HG03060 (cell line): ENCODE results near the gene AGPAT1.
"Not testable (repeated sequence)": the region's sequence is repeated elsewhere in the genome, so short reads cannot be mapped to it uniquely, and the experiment has no call there.

Experiments used
- ATAC-seq: cut with Tn5 transposase; IDR thresholded peaks from one replicate; pipeline ENCODE4 v1.9.1; 2021; ENCODE audit warnings: low read depth, moderate number of reproducible peaks; ENCODE audit not compliant: unreplicated experiment

AGPAT1 gene

GRCh38 chr6:32187725-32188380 is 12.0 kb upstream of the AGPAT1 start:
- ATAC-seq: not testable (repeated sequence)

- no peak for ATAC-seq
Observed at GRCh38 chr6:32187009-32187709, 11.3 kb upstream of the AGPAT1 start.

DNA sequence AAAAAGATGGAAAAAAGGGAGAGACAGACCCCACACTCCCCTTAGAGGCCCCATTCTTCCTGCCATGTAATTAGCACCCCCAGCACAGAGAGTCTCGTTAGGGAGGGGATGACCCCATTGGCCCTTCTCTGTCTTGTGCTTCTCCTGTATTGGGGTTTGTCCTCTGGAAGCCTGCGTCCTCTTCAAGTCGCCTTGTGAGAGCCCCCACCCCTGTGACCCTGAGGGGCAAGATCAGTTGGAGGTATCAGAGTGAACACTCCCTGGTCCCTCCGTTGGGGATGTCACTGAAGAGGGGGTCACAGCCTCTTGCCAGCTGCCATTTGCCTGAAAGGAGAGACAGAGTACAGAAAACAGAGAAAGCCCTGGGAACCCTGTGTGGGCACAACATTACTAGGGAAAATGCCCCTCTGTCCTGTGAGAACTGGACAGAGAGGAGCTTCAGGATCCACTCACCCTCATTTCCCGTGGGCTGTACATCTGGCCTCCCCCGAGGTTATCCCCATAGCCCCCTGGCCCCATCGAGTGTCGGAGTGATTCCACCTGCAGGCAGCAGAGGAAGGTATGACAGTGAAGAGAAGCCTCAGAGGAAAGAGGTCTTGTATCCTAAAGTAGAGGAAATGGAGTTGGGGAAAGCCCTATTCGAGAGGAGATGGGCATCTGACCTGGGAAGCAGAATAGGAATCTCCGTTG is 10.4 kb upstream of the AGPAT1 start:
- not testable (repeated sequence) for ATAC-seq

- ATAC-seq: not testable (repeated sequence)
Observed at GRCh38 chr6:32185681-32186131, 9.8 kb upstream of the AGPAT1 start.

DNA sequence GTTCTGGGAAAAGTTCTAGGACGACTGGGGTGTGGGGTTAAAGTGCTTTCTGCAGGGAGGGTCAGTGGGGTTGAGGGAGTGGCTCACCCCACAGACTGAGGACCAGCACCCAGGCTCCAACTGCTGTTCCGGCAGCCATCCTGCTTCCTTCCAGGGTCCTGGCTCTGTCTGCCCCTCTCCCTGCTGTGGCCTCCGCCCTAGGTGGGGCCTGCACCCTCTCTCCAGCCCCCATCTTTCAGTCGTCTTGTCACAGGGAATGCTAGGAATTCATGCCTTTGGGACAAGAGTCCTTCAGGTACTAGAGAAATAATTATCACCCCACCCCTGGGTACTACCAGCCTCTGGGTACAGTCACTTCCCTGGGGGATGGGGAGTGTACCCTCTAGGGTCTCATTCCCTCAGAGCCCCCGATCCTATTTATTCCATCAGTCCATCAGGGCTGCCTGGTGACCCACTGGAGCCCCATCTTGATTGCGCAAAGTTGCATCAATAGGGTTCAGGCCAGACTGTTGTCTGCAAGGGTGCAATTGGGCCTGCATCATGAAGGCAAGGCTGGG is 8.3 kb upstream of the AGPAT1 start, which contains the start of gene AGER:
AGER (minus strand) TSS at position 170 of the 557 bp plus-strand sequence; CDS start at position 139, 31 bp downstream.
- no peak for ATAC-seq

DNA sequence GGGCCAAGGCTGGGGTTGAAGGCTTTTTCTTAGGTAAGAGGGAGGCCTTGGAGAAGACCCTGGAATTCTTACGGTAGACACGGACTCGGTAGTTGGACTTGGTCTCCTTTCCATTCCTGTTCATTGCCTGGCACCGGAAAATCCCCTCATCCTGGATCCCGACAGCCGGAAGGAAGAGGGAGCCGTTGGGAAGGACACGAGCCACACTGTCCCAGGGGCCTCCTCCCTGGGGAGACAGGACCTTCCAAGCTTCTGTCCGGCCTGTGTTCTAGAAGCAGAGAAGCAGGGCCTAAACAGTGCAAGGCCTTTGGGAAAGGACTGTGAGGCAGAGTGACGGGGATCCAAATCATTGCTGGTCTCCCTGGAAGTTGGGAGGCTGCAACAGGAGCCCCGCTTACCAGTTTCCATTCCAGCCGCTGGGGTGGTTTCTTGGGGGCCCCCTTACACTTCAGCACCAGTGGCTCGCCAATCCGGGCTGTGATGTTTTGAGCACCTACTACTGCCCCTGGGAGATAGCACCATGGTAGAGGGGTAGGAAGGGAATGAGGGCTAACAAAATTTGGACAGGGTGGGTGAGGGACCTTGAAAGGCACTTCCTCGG is 7.7 kb upstream of the AGPAT1 start:
- no peak for ATAC-seq

DNA sequence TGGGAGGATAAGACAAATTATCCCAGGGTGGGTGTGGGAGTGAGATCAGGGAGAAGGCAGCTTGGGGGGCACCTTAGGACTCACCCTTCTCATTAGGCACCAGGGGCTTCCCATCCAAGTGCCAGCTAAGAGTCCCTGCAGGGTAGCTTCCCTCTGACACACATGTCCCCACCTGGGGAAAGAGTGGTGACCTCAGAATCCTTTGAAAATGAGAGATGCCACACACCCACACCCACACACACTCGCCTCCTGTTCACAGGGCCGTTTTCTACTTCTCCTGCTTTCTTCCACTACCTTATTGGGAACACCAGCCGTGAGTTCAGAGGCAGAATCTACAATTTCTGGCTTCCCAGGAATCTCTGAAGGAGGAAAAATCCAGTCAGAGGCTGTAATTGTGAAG is 7.1 kb upstream of the AGPAT1 start:
- ATAC-seq: no peak

DNA sequence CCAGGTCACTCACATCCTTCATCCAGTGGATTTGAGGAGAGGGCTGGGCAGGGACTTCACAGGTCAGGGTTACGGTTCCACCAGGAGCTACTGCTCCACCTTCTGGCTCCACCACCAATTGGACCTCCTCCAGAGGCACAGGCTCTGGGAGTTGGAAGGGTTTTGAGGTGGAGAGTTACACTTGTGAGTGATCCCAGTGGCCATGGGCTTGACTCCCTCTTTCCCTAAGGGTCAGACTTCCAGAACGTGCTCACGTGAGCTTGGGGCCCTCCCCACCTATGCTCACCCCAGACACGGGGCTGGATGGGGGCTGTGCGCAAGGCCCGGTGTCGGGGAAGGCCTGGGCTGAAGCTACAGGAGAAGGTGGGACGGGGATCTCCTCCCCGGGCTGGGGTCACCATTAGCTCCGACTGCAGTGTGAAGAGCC is 6.7 kb upstream of the AGPAT1 start:
- ATAC-seq: no peak

GRCh38 chr6:32181915-32182529 is 6.1 kb upstream of the AGPAT1 start:
- ATAC-seq: no peak

GRCh38 chr6:32181148-32181702 is 5.3 kb upstream of the AGPAT1 start:
- no peak for ATAC-seq

DNA sequence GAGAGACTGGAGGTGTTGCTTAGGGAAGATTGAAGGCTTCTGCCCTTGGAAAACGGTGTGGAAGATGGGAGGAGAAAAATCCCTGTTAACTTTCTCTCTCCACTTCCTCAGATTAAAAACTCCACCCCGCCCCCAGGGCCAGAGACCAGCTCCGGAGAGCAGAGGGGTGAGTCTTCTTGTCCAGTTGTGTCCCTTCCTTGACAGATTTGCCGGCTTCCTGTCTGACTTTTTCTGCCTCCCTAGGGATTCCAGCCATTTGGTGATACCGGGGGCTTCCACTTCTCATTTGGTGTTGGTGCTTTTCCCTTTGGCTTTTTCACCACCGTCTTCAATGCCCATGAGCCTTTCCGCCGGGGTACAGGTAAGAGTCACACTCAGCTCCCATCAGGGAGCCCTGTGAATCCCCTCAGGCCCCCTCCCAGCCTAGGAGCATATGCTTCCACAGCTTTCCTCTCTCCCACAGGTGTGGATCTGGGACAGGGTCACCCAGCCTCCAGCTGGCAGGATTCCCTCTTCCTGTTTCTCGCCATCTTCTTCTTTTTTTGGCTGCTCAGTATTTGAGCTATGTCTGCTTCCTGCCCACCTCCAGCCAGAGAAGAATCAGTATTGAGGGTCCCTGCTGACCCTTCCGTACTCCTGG is 4.0 kb upstream of the AGPAT1 start:
- no peak for ATAC-seq

DNA sequence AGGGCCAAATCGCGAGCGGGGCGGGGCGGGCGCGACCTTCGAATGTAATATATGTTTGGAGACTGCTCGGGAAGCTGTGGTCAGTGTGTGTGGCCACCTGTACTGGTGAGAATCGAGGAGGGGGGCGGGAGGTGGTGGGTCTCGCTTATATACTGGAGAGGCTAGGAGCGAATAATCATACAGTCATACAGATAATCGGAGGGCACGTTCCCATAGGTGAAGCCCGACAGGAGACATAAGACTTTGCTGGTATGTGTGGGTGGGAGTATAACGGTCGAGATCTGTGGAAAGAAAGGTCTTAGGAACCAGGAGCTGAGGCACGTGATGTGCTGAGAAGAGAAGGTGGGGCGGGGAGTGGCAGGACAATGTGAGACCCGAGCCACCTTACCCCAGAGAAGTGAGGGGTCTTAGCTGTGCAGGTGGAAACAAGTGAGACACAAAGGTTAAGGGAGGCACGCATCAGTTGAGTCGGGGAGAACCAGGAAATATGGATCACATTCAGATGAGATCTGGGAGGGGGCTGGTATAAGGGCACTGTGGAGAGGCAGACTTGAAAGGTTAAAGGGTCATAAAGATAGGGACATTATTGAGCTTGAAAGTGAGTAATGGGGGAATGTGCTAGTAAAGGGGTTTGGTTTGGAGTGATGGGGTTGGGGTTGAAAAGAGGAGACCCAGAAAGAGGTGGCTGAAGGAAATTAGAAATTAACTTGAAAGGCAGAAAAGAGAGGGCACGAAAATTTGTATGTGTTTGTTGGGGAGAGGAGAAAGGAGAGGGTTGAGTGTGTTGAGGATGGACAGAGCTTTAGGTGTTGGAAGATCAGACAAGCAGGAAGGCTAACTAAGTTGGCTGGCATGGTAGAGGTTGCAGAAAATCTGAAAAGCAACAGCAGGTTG is 2.9 kb upstream of the AGPAT1 start:
- ATAC-seq: no peak

DNA sequence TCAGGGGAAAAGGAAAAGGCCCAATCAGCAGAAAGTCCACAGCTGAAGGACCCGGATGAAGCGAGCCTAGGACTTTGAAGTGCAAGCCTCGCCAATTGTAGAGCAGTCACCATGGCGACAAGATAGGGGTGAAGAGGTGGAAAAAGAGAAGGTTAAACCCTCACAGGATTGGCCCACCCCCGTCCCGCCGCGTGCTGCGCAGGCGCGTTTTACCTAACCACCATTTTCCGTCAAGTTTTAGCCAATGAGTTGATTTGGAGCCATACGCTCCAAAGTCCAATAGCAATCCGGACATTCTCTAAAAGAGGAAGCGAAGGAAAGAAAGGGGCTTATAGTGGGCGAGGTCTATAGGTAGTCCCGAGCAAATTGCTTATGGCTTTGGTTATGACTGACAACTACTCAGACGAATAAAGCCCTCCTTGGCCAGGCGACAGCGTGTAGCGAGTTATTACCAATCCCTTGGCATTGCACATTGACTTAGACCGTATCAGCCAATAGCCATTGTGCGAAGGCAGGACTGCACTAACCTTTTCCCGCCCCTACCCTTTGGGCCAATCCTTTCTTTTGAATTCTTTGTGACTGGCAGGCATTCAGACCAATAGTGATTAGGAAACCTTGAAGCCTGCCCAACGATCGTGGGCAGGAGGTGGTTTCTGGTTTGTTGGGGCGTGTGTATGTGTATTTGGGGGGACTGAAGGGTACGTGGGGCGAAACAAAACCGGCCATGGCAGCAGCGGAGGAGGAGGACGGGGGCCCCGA is 2.1 kb upstream of the AGPAT1 start, which contains the start of gene RNF5:
RNF5 (plus strand) TSS at position 618 of the 759 bp plus-strand sequence; CDS start at position 725, 107 bp downstream.
- peak; percentile 86 for ATAC-seq

DNA sequence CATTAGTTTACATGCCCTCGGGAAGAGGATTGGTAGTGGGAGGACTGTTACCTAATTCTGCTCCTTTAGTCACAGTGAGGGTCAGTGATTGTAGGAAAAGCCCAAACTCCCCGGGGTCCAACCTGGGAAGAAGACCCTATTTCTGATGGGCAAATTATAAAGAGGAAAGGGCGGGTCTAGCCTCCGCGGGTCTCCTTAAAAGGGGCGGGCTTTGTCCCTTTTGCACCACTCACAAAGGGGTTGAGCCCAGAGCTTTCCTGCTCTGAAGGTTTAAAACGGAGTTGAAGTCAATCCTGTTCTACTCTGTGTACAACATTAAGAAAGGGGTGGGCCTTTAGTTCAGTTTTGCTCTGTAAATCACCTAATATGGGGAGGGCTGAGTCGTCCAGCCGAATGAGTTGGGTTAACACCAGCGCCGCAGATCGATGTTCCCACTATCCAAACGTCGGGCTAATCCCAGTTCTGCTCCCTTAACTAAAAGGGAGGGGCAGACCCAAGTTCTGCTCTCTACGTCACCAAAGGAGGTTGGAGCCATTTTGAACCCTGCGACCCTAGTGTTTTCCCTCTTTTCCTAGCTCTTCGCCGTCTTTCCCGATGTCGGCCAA is 1.4 kb upstream of the AGPAT1 start:
- ATAC-seq: no peak

DNA sequence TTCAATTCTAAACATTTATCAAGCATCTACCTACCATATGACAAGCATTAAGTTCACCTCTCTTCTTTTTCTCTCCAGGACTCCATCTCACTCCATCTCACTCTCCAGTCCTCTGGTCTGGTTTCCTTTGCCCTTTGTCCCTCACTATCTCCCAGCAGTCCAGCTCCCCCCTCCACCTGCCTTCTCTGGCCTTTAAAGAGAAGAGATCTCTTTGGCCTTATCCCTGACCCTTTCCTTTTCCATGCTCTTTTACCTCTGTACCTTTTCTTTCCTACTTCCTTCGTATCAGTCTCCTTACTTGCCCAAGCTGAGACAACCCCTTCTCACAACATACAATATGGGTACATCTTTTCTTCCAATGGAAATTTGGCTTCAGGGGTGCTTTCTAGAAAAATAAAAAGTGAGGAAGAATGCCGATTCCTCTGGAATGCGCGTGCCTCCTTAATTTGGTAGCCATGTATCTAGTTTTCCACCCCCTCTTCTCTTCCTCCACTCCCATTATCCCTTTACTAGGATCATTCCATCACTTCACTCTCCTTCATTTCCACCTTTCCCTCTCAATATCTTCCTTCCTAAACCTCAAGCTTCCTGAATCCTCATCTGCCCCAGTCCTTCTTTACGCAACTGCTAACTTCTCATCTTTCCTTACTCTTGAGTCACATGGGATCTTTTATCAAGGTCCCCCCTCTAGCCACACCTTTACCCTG is 745 bp upstream of the AGPAT1 start:
- ATAC-seq: no peak

DNA sequence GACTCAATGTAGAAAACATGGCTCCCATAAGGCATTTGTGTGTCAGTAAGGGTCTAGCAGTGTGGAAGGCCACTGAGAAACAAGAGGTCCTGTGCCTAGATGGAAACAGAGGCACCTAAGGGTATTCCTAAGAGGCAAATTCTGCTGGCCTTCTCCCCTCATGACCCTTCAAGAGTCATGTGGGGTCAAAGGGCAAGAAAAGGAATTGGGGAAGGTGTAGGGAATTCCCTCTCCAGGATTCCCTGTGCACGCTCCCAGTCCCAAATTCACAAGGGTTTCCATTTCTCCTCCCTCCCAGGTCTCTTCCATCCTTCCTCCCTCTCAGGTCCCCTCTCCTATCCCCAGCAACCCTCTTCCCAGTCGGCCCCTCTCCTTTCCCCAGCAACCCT is 568 bp downstream of the AGPAT1 start:
- no peak for ATAC-seq

DNA sequence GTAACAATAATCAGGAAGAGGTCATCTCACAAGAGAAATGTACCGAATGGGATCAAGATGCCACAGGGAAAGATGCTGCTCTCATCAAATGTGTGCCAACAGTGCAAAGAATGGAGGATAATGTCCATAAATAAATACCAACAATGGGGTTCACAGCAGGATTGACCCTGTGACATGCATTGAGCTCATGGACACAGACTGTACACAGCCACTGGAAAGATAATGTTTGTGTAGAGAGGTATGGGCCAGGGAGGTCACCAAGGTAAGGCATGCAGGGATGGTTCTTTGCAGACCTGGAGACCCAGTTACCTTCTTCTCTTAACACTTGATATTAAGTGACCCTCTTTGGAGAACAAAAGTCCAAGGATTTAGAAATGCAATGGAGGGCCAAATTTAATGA is 1.5 kb downstream of the AGPAT1 start:
- no peak for ATAC-seq
